SK-N-SH (cell line): ENCODE data around the gene FBXW11.

Experiments
- ELF1 ChIP-seq: IDR thresholded peaks from 2 replicates; pipeline ENCODE4 v1.4.0; 2012
- EP300 ChIP-seq, 2 experiments: IDR thresholded peaks; 2 replicates each; pipeline versions ENCODE4 v1.4.0 to v1.6.1; 2012; ENCODE audit warnings: borderline replicate concordance in 1 of 2, low read depth in 1 of 2, low read length in 1 of 2
- EZH2phosphoT487 ChIP-seq: fragments of 200-600 bp; sonication (generic); IDR thresholded peaks from 2 replicates; pipeline ENCODE4 v1.6.1; 2017; ENCODE audit warnings: low read depth, mixed run types, mild to moderate bottlenecking, antibody characterized with exemption, moderate library complexity, borderline replicate concordance
- FOXM1 ChIP-seq: IDR thresholded peaks from 2 replicates; pipeline ENCODE4 v1.4.0; 2012; ENCODE audit warnings: low read depth, mild to moderate bottlenecking
- GATA2 ChIP-seq: sonication (generic); formaldehyde crosslinking; IDR thresholded peaks from 2 replicates; pipeline ENCODE4 v1.5.0; 2020; ENCODE audit warnings: mild to moderate bottlenecking, missing genetic modification reagents
- JUND ChIP-seq: IDR thresholded peaks from 2 replicates; pipeline ENCODE4 v1.4.0; 2012
- MXI1 ChIP-seq: IDR thresholded peaks from 2 replicates; pipeline ENCODE4 v1.6.1; 2012; ENCODE audit warnings: mild to moderate bottlenecking, low read depth, low read length, improper control_type of control experiment
- NRF1 ChIP-seq: IDR thresholded peaks from 2 replicates; pipeline ENCODE4 v1.6.1; 2012; ENCODE audit warnings: low read depth, mild to moderate bottlenecking, low read length
- RAD21 ChIP-seq: IDR thresholded peaks from 2 replicates; pipeline ENCODE4 v1.6.1; 2012; ENCODE audit warnings: mild to moderate bottlenecking, low read length
- RCOR1 ChIP-seq: fragments of 150-350 bp; IDR thresholded peaks from 2 replicates; pipeline ENCODE4 v1.6.1; 2017; ENCODE audit warnings: antibody characterized with exemption, low read length
- SIN3A ChIP-seq: IDR thresholded peaks from 2 replicates; pipeline ENCODE4 v1.6.1; 2012; ENCODE audit warnings: low read depth, mild to moderate bottlenecking, low read length, moderate library complexity, borderline replicate concordance
- YY1 ChIP-seq: IDR thresholded peaks from 2 replicates; pipeline ENCODE4 v1.4.0; 2012; ENCODE audit warnings: low read depth, mild to moderate bottlenecking
- TF ChIP-seq, protein P1 (sequence below): fragments of 200-600 bp; sonication (generic); IDR thresholded peaks from 2 replicates; pipeline ENCODE4 v1.6.1; 2017; ENCODE audit warnings: antibody characterized with exemption, mild to moderate bottlenecking, moderate library complexity
- TF ChIP-seq, protein P2 (sequence below): IDR thresholded peaks from 2 replicates; pipeline ENCODE4 v1.4.0; 2012; ENCODE audit warnings: low read depth, borderline replicate concordance

DNA sequence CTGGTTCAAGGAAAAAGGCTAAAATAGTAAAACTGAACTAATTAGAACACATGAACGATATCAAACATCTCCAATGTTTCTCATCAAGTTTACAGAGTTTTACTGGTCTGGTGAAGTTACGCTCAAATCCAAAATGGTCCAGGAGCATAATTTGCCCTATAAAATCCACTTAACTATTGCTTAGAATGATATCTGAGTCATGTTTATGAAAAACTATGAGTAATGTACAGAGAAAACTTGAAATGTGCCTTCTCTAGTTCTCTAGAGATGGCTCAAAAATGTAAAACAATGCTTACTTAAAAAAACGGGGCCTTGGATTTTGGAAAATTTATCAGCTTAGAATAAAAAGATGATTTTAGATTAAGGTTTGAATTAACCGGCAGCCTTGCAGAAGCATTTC is 108.1 kb downstream of the FBXW11 start:
- TF ChIP-seq YY1, result no peak
- TF ChIP-seq, protein P1, sequence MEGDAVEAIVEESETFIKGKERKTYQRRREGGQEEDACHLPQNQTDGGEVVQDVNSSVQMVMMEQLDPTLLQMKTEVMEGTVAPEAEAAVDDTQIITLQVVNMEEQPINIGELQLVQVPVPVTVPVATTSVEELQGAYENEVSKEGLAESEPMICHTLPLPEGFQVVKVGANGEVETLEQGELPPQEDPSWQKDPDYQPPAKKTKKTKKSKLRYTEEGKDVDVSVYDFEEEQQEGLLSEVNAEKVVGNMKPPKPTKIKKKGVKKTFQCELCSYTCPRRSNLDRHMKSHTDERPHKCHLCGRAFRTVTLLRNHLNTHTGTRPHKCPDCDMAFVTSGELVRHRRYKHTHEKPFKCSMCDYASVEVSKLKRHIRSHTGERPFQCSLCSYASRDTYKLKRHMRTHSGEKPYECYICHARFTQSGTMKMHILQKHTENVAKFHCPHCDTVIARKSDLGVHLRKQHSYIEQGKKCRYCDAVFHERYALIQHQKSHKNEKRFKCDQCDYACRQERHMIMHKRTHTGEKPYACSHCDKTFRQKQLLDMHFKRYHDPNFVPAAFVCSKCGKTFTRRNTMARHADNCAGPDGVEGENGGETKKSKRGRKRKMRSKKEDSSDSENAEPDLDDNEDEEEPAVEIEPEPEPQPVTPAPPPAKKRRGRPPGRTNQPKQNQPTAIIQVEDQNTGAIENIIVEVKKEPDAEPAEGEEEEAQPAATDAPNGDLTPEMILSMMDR, result no peak
- TF ChIP-seq JUND, result no peak
- no peak for TF ChIP-seq GATA2 (CRISPR knock-in tag)
- TF ChIP-seq NRF1, result no peak
- TF ChIP-seq MXI1, result no peak
- no peak for TF ChIP-seq EP300 (IDR thresholded peaks at IDR 0.05; ENCODE audit: borderline replicate concordance in 1 of 2, low read depth in 1 of 2, low read length in 1 of 2)
- TF ChIP-seq FOXM1, result no peak
- TF ChIP-seq RCOR1, result no peak
- no peak for TF ChIP-seq RAD21
- TF ChIP-seq, protein P2, sequence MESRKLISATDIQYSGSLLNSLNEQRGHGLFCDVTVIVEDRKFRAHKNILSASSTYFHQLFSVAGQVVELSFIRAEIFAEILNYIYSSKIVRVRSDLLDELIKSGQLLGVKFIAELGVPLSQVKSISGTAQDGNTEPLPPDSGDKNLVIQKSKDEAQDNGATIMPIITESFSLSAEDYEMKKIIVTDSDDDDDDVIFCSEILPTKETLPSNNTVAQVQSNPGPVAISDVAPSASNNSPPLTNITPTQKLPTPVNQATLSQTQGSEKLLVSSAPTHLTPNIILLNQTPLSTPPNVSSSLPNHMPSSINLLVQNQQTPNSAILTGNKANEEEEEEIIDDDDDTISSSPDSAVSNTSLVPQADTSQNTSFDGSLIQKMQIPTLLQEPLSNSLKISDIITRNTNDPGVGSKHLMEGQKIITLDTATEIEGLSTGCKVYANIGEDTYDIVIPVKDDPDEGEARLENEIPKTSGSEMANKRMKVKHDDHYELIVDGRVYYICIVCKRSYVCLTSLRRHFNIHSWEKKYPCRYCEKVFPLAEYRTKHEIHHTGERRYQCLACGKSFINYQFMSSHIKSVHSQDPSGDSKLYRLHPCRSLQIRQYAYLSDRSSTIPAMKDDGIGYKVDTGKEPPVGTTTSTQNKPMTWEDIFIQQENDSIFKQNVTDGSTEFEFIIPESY, result no peak
- no peak for TF ChIP-seq EZH2phosphoT487
- no peak for TF ChIP-seq SIN3A
- no peak for TF ChIP-seq ELF1
